Measurements from ENCODE around the gene ABI2. TPM values are rescaled to one million over a fixed set of nuclear protein-coding genes. Genes with fewer than 3 reads are reported as not detected.

ABI2 gene
- 31.1 and 33.7 TPM in 2 replicates for total RNA-seq

DNA sequence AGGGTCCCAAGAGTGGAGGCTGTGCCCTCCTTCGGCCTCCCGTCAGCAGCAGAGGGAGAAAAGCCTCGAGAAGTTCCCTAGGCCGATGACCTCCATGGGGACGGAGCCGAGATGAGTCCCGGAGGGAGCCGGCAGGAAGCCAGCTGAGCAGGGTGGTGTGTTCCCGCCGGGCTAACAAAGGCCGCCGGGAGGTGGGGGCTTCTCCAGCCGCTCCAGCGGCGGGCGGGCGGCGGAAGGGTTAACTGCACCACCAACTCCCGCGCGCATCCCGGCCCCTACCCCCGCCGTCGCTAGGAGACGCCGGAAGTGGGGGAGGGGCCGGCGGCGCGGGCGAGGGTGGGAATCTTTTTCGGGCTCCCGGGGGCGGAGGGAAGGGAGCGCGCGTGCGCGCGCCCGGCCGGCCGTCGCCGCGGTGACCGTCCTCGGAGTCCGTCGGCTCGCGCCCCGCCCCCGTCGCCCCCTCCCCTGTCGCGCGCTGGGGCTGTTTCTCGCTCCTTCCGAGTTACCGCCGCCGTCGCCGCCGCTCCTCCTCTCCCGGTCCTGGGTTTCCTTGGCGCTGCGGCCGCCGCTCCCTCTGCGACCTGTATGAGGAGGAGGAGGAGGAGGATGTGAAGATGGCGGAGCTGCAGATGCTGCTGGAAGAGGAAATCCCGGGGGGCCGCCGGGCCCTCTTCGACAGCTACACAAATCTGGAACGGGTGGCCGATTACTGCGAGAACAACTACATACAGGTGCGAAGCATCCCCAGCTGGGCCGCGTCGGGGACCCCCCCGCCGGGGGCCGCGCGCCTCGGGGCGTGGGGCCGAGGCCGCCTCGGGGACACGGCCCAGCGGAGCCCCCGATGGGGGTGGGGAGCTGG lies at the start of gene ABI2:
TSS of gene ABI2 (plus strand) at position 494 of the 859 bp plus-strand sequence. CDS start at position 615, 121 bp downstream.

Other genes starting within 250 kb of the ABI2 start
- 41.5 and 69.8 TPM in 2 replicates for gene CYP20A1, start 89.4 kb upstream of the ABI2 start, total RNA-seq
- 19.0 and 19.2 TPM in 2 replicates for gene RAPH1, start 206.9 kb downstream of the ABI2 start, total RNA-seq

All from smooth muscle cell of trachea (primary cell).